ENCODE data around the gene SHOC2. TPM values are rescaled to one million over a fixed set of nuclear protein-coding genes. Genes with fewer than 3 reads are reported as not detected.

The SHOC2 gene
- total and polyA plus RNA-seq, 2 of the 4 experiments (the other 2 are of a cell fraction) = 13.4 to 47.5 TPM

- POLR2A ChIA-PET (ENCODE audit: unreplicated experiment) = interaction anchor here (0.6 kb wide), 1 partner anchor 14 kb away, joined by 20 read pairs; no protein-coding TSS in a partner anchor
- H3K27ac ChIP-seq (ENCODE audit: insufficient read depth, low read length) = no peak overlapping the region
- WGBS, 2 experiments (ENCODE audit: extremely low coverage in 2 of 2, insufficient read length in 1 of 2) = no CpG with 5 or more reads among the region's 3 CpGs
- TF ChIP-seq ELK1 (IDR thresholded peaks at IDR 0.05; ENCODE audit: borderline replicate concordance, low read depth, low read length) = no peak
- TF ChIP-seq SMC3 (IDR thresholded peaks at IDR 0.05; ENCODE audit: low read depth, low read length) = no peak
- TF ChIP-seq FOS (IDR thresholded peaks at IDR 0.05; ENCODE audit: low read depth, low read length) = no peak
- no peak for TF ChIP-seq USF2 (IDR thresholded peaks at IDR 0.05; ENCODE audit: low read depth, low read length)
- TF ChIP-seq RAD21 (IDR thresholded peaks at IDR 0.05; ENCODE audit: low read length) = no peak
- TF ChIP-seq NFE2L2 (IDR thresholded peaks at IDR 0.05; ENCODE audit: low read depth, low read length) = no peak
- no peak for TF ChIP-seq RCOR1 (IDR thresholded peaks at IDR 0.05; ENCODE audit: insufficient replicate concordance, low read length)
- no peak for TF ChIP-seq MXI1 (IDR thresholded peaks at IDR 0.05; ENCODE audit: borderline replicate concordance, low read depth, low read length)
- no peak for TF ChIP-seq MAFK (IDR thresholded peaks at IDR 0.05; ENCODE audit: low read depth, low read length)
- TF ChIP-seq CTCF (conservative IDR thresholded peaks at IDR 0.05; ENCODE audit: low read depth, low read length) = no peak
- TF ChIP-seq POLR2A (IDR thresholded peaks at IDR 0.05; ENCODE audit: low read depth, low read length) = no peak
- TF ChIP-seq MAZ (IDR thresholded peaks at IDR 0.05; ENCODE audit: borderline replicate concordance, low read depth, low read length) = no peak
Measured at GRCh38 chr10:110903280-110904278, 15.8 kb upstream of the SHOC2 start.

More at GRCh38 chr10:110903280-110904278, 15.8 kb upstream of the SHOC2 start:
- dilution Hi-C loops (cut with HindIII; ENCODE audit: low sequenced_read_pairs, unreplicated experiment) (no loop called here), in situ Hi-C loops (cut with MboI; ENCODE audit: low sequenced_read_pairs) (no loop called here), intact Hi-C loops (cut with micrococcal nuclease) (no loop called here)
- H2BK15ac ChIP-seq (ENCODE audit: low read depth, low read length) = peak overlapping the region; percentile 61; the same call in 1 of the 3 replicates
- H3K23ac ChIP-seq (ENCODE audit: low read depth, low read length) = no peak overlapping the region
- H3K9me3 ChIP-seq (ENCODE audit: control insufficient read depth, insufficient read depth, low read length) = no peaks in the 10 kb centered on the region
- no TSS peak for BruUV-seq (replicated peaks)
- 0 out of 2 replicates have a peak overlapping the region, but pooled peaks have one; percentile 6 for H4K5ac ChIP-seq (ENCODE audit: low read depth, low read length)
- no peak overlapping the region for H3K4me2 ChIP-seq (ENCODE audit: low read depth, low read length)
- H3K9me1 ChIP-seq (ENCODE audit: insufficient read depth, low read length) = peaks cover 7% of the 10 kb centered on the region
- no peak overlapping the region for H3K56ac ChIP-seq (ENCODE audit: extremely low read depth, insufficient read depth, low read length)
- H3K79me1 ChIP-seq (ENCODE audit: low read depth in 1 of 2, low read length in 2 of 2) = peaks cover 10 to 13% of the 10 kb centered on the region in 2 experiments; a peak in 3 of 4 replicates
- peak overlapping the region; percentile 86 for H3K14ac ChIP-seq (replicated peaks; ENCODE audit: low read depth, low read length)
- H3K27me3 ChIP-seq (ENCODE audit: control insufficient read depth, insufficient read depth, low read length) = no peaks in the 10 kb centered on the region
- peaks cover 6% of the 10 kb centered on the region for H3K4me1 ChIP-seq (ENCODE audit: control insufficient read depth, insufficient read depth, low read length)
- peak; percentile 52 for ATAC-seq (ENCODE audit: low read depth)
- H2AK5ac ChIP-seq (ENCODE audit: low read depth, low read length) = peak overlapping the region; percentile 78; the same call in 1 of the 2 replicates
- H4K20me1 ChIP-seq (ENCODE audit: insufficient read depth, low read length) = no peaks in the 10 kb centered on the region
- H2AK9ac ChIP-seq (replicated peaks; ENCODE audit: low read depth, low read length, poor library complexity) = no peak overlapping the region
- no peak overlapping the region for H2AFZ ChIP-seq (replicated peaks; ENCODE audit: low read length, poor library complexity)
- H3K36me3 ChIP-seq (ENCODE audit: control insufficient read depth, insufficient read depth, low read length) = peaks cover 9% of the 10 kb centered on the region
- CTCF ChIA-PET = interaction anchor here (1.6 kb wide), 1 partner anchor 10 kb away, joined by 5 read pairs; no protein-coding TSS in a partner anchor
- H2BK5ac ChIP-seq (ENCODE audit: low read depth, low read length, poor library complexity, severe bottlenecking) = peak overlapping the region; percentile 42
- peak overlapping the region in 1 of 2 experiments; percentile 68; a peak in 2 of 4 replicates for H4K8ac ChIP-seq (ENCODE audit: low read depth in 2 of 2, low read length in 2 of 2)
- peak overlapping the region; percentile 70; the same call in 1 of the 2 replicates for H4K91ac ChIP-seq (ENCODE audit: insufficient read depth, low read depth, low read length)
- peak overlapping the region; percentile 26; the same call in 1 of the 2 replicates for H3K18ac ChIP-seq (ENCODE audit: low read depth, low read length)
- H3K4ac ChIP-seq (ENCODE audit: low read depth, low read length) = peak overlapping the region; percentile 70
- DNase-seq = peak; percentile 26
- no peak overlapping the region for H3K9ac ChIP-seq (ENCODE audit: low read depth, low read length)
- peak overlapping the region; percentile 54; the same call in 1 of the 2 replicates for H2BK20ac ChIP-seq (ENCODE audit: low read depth, low read length)
- no peak overlapping the region for H3K4me3 ChIP-seq (ENCODE audit: insufficient read depth, low read depth, low read length)
- H2BK120ac ChIP-seq (ENCODE audit: low read depth, low read length) = peak overlapping the region; percentile 53; the same call in 1 of the 2 replicates

All from IMR-90 (cell line).